Duodenal mucosa (tissue), 2 donors: ENCODE results near the gene NCL.
"Not testable (repeated sequence)": the region's sequence is repeated elsewhere in the genome, so short reads cannot be mapped to it uniquely, and the experiment has no call there.

Experiments
- H3K27ac ChIP-seq: one replicate; pipeline ENCODE4 v1.7.0; 2013; ENCODE audit warnings: low read depth, low read length
- H3K27me3 ChIP-seq, 2 donors: one replicate each; pipeline ENCODE4 v1.7.0; 2013; ENCODE audit warnings: low read length in 2 of 2, control low read depth in 1 of 2; ENCODE audit not compliant: insufficient read depth in 2 of 2, control insufficient read depth in 1 of 2
- H3K36me3 ChIP-seq, 2 donors: one replicate each; pipeline ENCODE4 v1.7.0; 2013; ENCODE audit warnings: low read length in 2 of 2, control low read depth in 1 of 2; ENCODE audit not compliant: insufficient read depth in 2 of 2, control insufficient read depth in 1 of 2
- H3K4me1 ChIP-seq, 2 donors: one replicate each; pipeline ENCODE4 v1.7.0; 2013; ENCODE audit warnings: low read length in 2 of 2, control low read depth in 1 of 2; ENCODE audit not compliant: insufficient read depth in 2 of 2, control insufficient read depth in 1 of 2
- H3K4me3 ChIP-seq, 2 donors: one replicate each; pipeline ENCODE4 v1.7.0; 2013; ENCODE audit warnings: low read length in 2 of 2, low read depth in 1 of 2
- H3K9ac ChIP-seq, 2 donors: one replicate each; pipeline ENCODE4 v1.7.0; 2013; ENCODE audit warnings: low read length in 2 of 2, low read depth in 1 of 2
- H3K9me3 ChIP-seq, 2 donors: one replicate each; pipeline ENCODE4 v1.7.0; 2013; ENCODE audit warnings: low read length in 2 of 2, control low read depth in 1 of 2; ENCODE audit not compliant: control insufficient read depth in 1 of 2

NCL gene

DNA sequence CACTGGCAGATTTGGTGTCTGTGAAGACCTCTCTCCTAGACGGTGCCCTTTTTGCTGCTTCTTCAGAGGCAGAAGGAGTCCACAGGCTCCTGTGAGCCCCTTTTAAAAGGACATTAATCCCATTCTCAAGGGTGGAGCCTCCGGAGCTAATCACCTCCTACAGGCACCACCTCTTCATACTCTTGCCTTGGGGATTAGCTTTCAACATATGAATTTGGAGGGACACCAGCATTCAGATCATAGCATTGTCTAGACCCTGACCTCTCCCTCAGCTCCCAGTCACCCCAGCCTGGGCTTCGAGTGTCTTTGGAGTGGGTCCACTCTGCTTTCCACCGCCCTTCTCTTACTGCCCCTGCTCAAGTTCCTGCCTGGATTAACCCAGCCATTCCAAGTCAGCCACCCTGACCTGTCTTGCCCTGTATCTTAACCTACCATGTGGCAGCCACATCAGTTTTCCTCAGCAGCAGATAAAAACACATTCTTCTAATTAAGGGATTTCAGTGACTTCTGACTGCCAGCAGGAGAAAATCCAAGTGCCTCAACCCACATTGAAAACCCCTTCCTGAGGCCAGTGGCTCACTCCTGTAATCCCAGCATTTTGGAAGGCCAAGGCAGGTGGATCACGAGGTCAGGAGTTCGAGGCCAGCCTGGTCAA is 6.1 kb upstream of the NCL start:
- Histone ChIP-seq H3K27ac (no peak overlapping the region), H3K36me3 (no peaks in the 10 kb centered on the region), H3K9me3 (no peaks in the 10 kb centered on the region), H3K27me3 (no peaks in the 10 kb centered on the region), H3K4me3 (no peak overlapping the region), H3K9ac (no peak overlapping the region), H3K4me1 (peaks cover 3% of the 10 kb centered on the region in 2 donors)

DNA sequence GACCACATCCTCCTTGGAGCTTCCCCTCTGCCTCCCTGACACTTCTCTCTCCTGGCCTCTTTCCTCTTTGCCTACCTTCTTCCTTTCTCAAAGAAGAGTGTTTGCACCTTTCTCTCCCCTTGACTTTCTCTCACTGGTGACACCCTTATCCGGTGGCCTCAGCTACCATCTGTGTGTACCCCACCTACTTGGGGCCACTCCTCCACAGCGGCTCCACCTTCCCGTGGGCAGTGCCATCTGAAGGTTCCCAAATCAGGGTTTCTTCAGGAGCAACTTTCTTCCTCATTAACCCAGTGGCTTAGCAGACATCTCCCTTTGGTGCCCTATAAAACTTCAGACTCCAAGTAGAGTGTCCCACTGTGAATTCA is 5.3 kb upstream of the NCL start:
- no peaks in the 10 kb centered on the region for H3K27me3 ChIP-seq
- H3K27ac ChIP-seq: no peak overlapping the region
- peaks cover 5 to 7% of the 10 kb centered on the region in 2 donors for H3K4me1 ChIP-seq
- no peak overlapping the region for H3K9ac ChIP-seq
- no peaks in the 10 kb centered on the region for H3K9me3 ChIP-seq
- no peak overlapping the region for H3K4me3 ChIP-seq
- H3K36me3 ChIP-seq: no peaks in the 10 kb centered on the region

DNA sequence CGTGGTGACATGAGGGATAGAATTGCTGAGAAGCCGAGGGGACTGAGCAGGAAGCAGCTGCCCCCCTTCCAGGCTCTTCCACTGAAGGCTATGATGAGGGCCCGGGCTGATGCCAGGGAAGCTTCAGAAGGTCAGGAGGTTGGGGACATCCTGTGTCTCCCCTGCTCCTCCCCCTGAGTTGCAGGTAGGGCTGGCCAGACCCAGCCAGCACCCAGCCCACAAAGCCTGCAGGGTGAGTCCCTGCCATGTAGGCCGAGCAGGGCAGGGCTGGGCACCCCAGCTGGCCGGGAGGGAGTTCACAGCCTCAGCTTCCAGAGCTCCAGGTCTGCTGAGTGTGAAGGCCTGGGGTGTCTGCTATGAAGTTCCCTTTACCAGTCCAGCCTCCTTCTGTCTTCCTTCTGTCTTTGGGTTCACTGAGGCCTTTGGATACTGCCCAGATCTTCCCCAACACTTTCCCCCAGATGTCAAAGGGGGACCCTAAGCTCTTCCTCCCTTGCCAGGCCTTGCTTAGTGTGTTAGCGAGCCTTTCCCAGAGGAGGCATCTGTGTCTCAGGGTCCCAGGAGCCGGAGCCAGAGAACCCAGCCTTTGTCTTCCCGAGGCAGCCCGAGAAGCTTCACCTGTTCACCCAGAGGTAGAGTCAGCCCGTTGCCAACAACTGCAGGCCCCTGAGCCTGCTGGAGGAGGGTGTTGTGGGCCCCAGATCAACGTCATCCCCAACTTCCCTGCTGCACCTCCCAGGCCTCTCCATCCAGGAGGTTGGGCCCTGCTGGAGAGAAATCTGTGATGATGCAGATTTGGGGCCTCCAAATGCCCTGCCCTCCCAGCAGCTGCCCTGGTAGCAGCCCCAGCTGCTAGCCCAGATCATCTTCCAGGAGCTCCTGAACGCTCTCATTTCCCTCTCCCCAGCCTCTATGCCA is 3.6 kb upstream of the NCL start:
- Histone ChIP-seq H3K4me3 (no peak overlapping the region), H3K27me3 (no peaks in the 10 kb centered on the region), H3K27ac (no peak overlapping the region), H3K9ac (no peak overlapping the region), H3K9me3 (no peaks in the 10 kb centered on the region), H3K36me3 (peaks cover 1 to 5% of the 10 kb centered on the region in 2 donors), H3K4me1 (peaks cover 10 to 12% of the 10 kb centered on the region in 2 donors)

- Histone ChIP-seq H3K36me3 (peaks cover 9 to 12% of the 10 kb centered on the region in 2 donors), H3K27ac (no peak overlapping the region), H3K9me3 (no peaks in the 10 kb centered on the region), H3K4me1 (peaks cover 17 to 19% of the 10 kb centered on the region in 2 donors), H3K4me3 (no peak overlapping the region), H3K9ac (no peak overlapping the region), H3K27me3 (no peaks in the 10 kb centered on the region)
Measured at GRCh38 chr2:231467016-231467545, 2.8 kb upstream of the NCL start.

DNA sequence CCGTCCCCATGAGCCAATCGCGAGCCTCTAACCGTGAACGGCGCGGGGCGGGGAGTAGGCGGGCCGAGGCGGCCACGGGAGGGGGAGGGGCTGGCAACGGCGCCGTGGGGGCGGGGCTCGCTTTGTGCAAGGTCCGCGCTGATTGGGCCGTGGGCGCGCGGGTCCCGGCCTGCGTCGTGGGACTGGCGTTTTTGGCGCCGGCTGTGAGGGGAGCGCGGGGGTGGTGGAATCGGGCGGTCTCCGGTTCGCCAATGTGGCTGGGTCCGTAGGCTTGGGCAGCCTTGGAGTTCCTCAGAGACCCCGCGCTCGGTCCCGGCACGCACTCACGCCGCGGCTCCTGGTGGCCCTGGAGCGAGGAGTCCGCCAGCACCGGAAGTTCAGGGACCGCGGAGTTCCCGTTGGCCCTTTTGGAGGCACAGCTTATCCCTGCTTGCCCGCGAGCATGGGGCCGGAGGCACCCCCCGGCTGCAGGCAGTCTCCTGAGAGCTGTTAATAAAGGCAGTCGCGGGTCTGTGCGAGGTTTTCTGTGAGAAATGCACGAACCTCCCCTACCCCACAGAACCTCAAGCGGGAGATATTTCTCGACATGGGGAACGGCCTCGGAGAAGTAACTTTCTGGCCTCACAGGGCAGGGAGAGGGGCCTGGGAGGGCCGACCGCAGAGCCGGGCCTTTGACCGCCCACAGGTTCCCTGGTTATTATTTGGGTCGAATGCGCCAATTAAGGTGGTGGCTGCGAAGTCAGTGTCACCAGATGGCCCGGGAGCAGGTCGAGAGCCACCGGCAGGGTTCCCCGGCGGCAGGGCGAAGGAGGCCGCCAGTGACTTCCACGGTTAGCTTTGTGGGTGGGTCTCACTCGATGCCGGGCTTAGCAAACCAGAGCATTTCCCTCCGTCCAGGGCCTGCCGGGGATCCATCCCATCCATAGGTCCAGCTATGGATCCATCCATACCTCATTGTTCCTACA is 574 bp upstream of the NCL start:
- peak overlapping the region; percentile 77 to 94 for H3K4me3 ChIP-seq
- peak overlapping the region; percentile 79 to 84 for H3K9ac ChIP-seq

GRCh38 chr2:231462729-231463465 is 1.4 kb downstream of the NCL start:
- Histone ChIP-seq H3K4me1 (peaks cover 28 to 35% of the 10 kb centered on the region in 2 donors), H3K4me3 (peak overlapping the region; percentile 94 to 95), H3K36me3 (peaks cover 51% of the 10 kb centered on the region in 2 donors), H3K27me3 (no peaks in the 10 kb centered on the region), H3K9ac (peak overlapping the region; percentile 89 to 96), H3K9me3 (no peaks in the 10 kb centered on the region), H3K27ac (no peak overlapping the region)

More for the DNA sequence above, 574 bp upstream of the NCL start:
- H3K36me3 ChIP-seq: peaks cover 31 to 33% of the 10 kb centered on the region in 2 donors
- no peaks in the 10 kb centered on the region for H3K27me3 ChIP-seq
- H3K27ac ChIP-seq: peak overlapping the region; percentile 96
- peaks cover 28 to 35% of the 10 kb centered on the region in 2 donors for H3K4me1 ChIP-seq
- no peaks in the 10 kb centered on the region for H3K9me3 ChIP-seq

- Histone ChIP-seq H3K36me3 (peaks cover 64% of the 10 kb centered on the region in 2 donors), H3K4me3 (no peak overlapping the region), H3K9me3 (no peaks in the 10 kb centered on the region), H3K9ac (no peak overlapping the region), H3K27ac (no peak overlapping the region), H3K27me3 (no peaks in the 10 kb centered on the region), H3K4me1 (peaks cover 28 to 35% of the 10 kb centered on the region in 2 donors)
Measured at GRCh38 chr2:231461516-231461971, 2.7 kb downstream of the NCL start.

- not testable (repeated sequence) for H3K27me3 ChIP-seq
Measured at GRCh38 chr2:231460841-231461240, 3.4 kb downstream of the NCL start.

More at GRCh38 chr2:231460841-231461240, 3.4 kb downstream of the NCL start:
- peaks cover 28 to 35% of the 10 kb centered on the region in 2 donors for H3K4me1 ChIP-seq
- H3K4me3 ChIP-seq, H3K9ac ChIP-seq, H3K27ac ChIP-seq, H3K9me3 ChIP-seq: not testable (repeated sequence)
- H3K36me3 ChIP-seq: peaks cover 71% of the 10 kb centered on the region in 2 donors
